ENCODE data around the gene ANKRD44.
A peak's percentile ranks its signal among the peaks of the same experiment; 100 is the strongest.

The ANKRD44 gene

DNA sequence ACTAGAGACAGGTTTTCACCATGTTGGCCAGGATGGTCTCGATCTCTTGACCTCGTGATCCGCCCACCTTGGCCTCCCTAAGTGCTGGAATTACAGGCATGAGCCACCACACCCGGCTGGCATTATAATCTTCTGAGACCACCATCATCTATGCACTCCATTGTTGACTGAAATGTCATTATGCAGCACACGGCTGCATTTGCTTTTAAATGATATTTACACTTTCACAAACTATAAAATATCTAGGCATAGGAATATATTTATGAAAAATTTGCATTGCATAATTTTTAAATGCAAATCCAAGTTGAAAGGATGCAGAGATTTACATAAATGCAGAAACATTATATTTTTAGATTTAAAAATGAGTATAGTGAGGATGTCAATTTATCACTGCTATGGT lies 30.0 kb upstream of the ANKRD44 start:
- H3K4me3 ChIP-seq (ENCODE audit: low read length), result no peak overlapping the region
- no peaks in the 10 kb centered on the region for H3K27me3 ChIP-seq (replicated peaks; ENCODE audit: control insufficient read depth, insufficient read depth, low read length)
- no peak for DNase-seq (ENCODE audit: low read depth)
- H3K9me3 ChIP-seq (ENCODE audit: control insufficient read depth, low read length), result no peaks in the 10 kb centered on the region
- no peak overlapping the region for H3K9ac ChIP-seq (ENCODE audit: low read length)
- no peaks in the 10 kb centered on the region for H3K4me1 ChIP-seq (ENCODE audit: control insufficient read depth, insufficient read depth, low read length)
- no peaks in the 10 kb centered on the region for H3K36me3 ChIP-seq (ENCODE audit: control insufficient read depth, insufficient read depth, low read length, severe bottlenecking)

DNA sequence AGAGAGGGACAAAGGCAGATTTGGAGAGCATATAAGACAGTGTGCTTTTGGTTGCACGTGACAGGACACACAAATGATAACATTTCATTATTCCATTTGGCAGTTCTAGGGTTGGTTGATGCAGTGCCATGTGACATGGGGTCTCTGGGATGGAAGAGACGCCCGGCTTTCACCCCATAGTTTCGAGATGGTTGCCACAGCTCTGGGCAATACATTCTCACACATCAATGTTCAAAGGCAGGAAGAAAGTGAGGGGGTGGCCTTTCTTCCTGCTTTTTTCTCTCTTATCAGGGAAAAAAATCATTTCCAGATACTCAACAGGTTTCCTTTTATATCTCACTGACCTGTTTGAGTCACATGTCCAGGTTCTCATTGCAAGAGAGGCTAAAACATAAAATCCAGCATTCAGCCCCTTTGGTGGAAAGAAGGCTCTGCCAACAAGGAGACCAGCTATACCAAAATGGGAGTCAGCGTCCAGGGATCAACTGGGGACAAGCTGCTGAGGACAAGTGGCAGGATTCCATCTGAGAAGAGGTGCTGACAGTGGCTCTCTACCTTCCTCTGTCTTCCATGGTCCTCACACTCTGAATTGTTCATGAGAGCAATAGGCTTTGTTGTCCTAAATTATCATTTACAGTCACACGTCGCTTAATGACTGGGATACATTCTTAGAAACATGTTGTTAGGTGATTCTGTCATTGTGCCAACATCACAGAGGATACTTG lies 29.1 kb upstream of the ANKRD44 start:
- DNase-seq (ENCODE audit: low read depth), result no peak
- no peak overlapping the region for H3K4me3 ChIP-seq (ENCODE audit: low read length)
- no peaks in the 10 kb centered on the region for H3K9me3 ChIP-seq (ENCODE audit: control insufficient read depth, low read length)
- no peaks in the 10 kb centered on the region for H3K27me3 ChIP-seq (replicated peaks; ENCODE audit: control insufficient read depth, insufficient read depth, low read length)
- H3K9ac ChIP-seq (ENCODE audit: low read length), result no peak overlapping the region
- no peaks in the 10 kb centered on the region for H3K4me1 ChIP-seq (ENCODE audit: control insufficient read depth, insufficient read depth, low read length)
- no peaks in the 10 kb centered on the region for H3K36me3 ChIP-seq (ENCODE audit: control insufficient read depth, insufficient read depth, low read length, severe bottlenecking)

DNA sequence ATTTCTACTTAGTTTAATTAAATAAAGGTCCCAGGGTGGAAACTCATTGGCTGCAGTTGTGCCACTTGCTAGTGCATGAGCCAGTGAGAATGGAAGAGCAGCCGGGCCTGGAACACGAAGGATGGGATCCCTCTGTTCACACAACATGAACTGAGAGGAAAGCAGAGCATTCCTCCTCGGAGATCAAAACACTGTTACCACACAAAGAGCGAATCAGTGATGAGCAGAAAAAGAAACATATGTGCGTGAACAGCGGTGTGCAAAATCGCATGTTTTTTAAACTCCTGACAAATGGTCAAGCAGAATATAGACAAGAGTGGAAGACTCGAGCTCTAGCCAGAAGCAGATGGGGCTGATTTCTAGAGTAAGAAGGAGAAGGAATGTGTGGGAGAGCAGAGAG lies 28.4 kb upstream of the ANKRD44 start:
- no peak overlapping the region for H3K9ac ChIP-seq (ENCODE audit: low read length)
- H3K27me3 ChIP-seq (replicated peaks; ENCODE audit: control insufficient read depth, insufficient read depth, low read length), result no peaks in the 10 kb centered on the region
- no peaks in the 10 kb centered on the region for H3K36me3 ChIP-seq (ENCODE audit: control insufficient read depth, insufficient read depth, low read length, severe bottlenecking)
- no peaks in the 10 kb centered on the region for H3K4me1 ChIP-seq (ENCODE audit: control insufficient read depth, insufficient read depth, low read length)
- no peak overlapping the region for H3K4me3 ChIP-seq (ENCODE audit: low read length)
- H3K9me3 ChIP-seq (ENCODE audit: control insufficient read depth, low read length), result no peaks in the 10 kb centered on the region
- DNase-seq (ENCODE audit: low read depth), result no peak

DNA sequence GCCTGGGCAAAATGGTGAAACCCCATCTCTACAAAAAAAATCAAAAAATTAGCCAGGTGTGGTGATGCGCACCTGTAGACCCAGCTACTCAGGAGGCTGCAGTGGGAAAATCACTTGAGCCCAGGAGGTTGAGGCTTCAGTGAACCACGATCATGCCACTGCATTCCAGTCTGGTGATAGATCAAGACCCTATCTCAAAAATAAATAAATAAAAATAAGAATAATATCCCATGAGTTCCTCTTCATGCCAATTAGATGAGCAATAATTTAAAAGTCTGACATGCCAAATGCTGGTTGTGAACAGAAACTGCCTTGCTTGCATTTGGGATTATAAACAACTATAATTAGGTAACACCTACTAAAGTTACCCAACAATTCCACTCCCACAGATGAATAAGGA lies 22.1 kb upstream of the ANKRD44 start:
- Histone ChIP-seq H3K9me3 (ENCODE audit: control insufficient read depth, low read length) (no peaks in the 10 kb centered on the region), H3K36me3 (ENCODE audit: control insufficient read depth, insufficient read depth, low read length, severe bottlenecking) (no peaks in the 10 kb centered on the region), H3K9ac (ENCODE audit: low read length) (no peak overlapping the region), H3K27me3 (replicated peaks; ENCODE audit: control insufficient read depth, insufficient read depth, low read length) (no peaks in the 10 kb centered on the region), H3K4me1 (ENCODE audit: control insufficient read depth, insufficient read depth, low read length) (no peaks in the 10 kb centered on the region), H3K4me3 (ENCODE audit: low read length) (no peak overlapping the region)
- DNase-seq (ENCODE audit: low read depth), result no peak

DNA sequence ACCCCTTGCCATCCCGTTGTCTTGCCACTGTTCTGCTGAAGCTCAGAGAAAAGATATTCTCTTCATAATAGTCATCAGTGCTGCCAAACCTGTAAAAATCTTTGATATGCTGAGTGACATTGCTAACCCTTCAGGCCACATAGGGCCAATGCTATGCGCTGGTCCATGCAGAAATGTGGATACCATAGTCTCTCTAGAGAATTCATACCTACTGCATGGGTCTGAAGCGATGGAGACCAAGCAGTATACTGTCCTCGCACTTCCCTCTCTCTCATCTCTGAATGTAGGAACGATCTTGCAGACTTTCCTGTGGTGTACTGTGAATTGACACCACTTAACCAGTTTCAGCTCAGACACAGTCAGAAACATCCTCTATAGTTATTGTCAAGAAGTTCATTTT lies 17.9 kb upstream of the ANKRD44 start:
- H3K4me3 ChIP-seq (ENCODE audit: low read length), result no peak overlapping the region
- DNase-seq (ENCODE audit: low read depth), result no peak
- peaks cover 6% of the 10 kb centered on the region for H3K4me1 ChIP-seq (ENCODE audit: control insufficient read depth, insufficient read depth, low read length)
- no peaks in the 10 kb centered on the region for H3K27me3 ChIP-seq (replicated peaks; ENCODE audit: control insufficient read depth, insufficient read depth, low read length)
- H3K9ac ChIP-seq (ENCODE audit: low read length), result no peak overlapping the region
- no peaks in the 10 kb centered on the region for H3K9me3 ChIP-seq (ENCODE audit: control insufficient read depth, low read length)
- no peaks in the 10 kb centered on the region for H3K36me3 ChIP-seq (ENCODE audit: control insufficient read depth, insufficient read depth, low read length, severe bottlenecking)

DNA sequence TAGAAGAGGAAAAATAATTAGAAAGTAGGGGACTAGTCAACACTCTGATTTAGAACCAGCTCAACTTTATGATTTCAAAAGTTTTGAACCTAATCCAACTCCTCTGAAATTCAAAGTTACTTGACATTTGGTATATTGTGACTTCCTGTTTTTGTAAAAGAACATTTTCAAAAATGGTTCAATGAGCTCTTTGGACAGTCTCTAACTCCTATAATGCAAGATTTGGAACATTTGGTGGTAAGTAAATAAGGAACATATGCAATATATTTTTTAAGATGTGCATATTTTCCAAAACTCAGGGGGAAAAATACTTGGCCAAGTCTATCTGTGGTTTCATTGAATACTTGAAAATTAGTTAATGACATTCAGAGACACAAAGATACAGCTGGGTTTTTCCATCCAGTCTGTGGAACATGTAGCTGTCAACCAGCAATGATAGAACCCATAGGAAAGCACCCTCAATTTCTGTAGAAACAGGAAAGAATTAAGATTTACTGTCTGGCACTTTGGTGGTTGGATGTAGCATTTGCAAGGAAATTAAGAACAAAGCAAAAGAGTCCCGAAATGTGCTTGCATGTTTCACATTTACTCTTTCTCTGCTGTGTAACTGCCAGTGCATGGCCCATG lies 17.0 kb upstream of the ANKRD44 start:
- Histone ChIP-seq H3K9ac (ENCODE audit: low read length) (no peak overlapping the region), H3K4me3 (ENCODE audit: low read length) (no peak overlapping the region), H3K36me3 (ENCODE audit: control insufficient read depth, insufficient read depth, low read length, severe bottlenecking) (no peaks in the 10 kb centered on the region), H3K4me1 (ENCODE audit: control insufficient read depth, insufficient read depth, low read length) (peaks cover 6% of the 10 kb centered on the region), H3K9me3 (ENCODE audit: control insufficient read depth, low read length) (no peaks in the 10 kb centered on the region), H3K27me3 (replicated peaks; ENCODE audit: control insufficient read depth, insufficient read depth, low read length) (peaks cover 4% of the 10 kb centered on the region)
- peak; percentile 64 for DNase-seq (ENCODE audit: low read depth)

DNA sequence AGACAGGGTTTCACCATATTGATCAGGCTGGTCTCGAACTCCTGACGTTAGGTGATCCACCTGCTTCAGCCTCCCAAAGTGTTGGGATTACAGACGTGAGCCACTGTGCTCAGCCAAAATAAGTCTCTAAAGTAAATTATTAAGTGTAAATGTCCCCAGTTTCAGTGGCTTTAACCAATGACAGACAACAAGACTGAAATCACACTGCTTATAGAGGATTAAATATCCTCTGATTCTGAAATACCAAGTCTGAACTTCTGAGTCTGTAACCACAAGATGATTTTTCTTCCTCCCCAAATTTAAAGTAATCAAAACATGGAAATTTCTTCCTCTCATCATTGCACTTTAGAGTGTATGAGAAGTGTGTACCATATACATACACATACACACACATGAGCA lies 16.5 kb upstream of the ANKRD44 start:
- H3K36me3 ChIP-seq (ENCODE audit: control insufficient read depth, insufficient read depth, low read length, severe bottlenecking), result no peaks in the 10 kb centered on the region
- peaks cover 4% of the 10 kb centered on the region for H3K27me3 ChIP-seq (replicated peaks; ENCODE audit: control insufficient read depth, insufficient read depth, low read length)
- H3K9ac ChIP-seq (ENCODE audit: low read length), result no peak overlapping the region
- H3K4me1 ChIP-seq (ENCODE audit: control insufficient read depth, insufficient read depth, low read length), result peaks cover 6% of the 10 kb centered on the region
- H3K4me3 ChIP-seq (ENCODE audit: low read length), result no peak overlapping the region
- no peaks in the 10 kb centered on the region for H3K9me3 ChIP-seq (ENCODE audit: control insufficient read depth, low read length)
- no peak for DNase-seq (ENCODE audit: low read depth)

DNA sequence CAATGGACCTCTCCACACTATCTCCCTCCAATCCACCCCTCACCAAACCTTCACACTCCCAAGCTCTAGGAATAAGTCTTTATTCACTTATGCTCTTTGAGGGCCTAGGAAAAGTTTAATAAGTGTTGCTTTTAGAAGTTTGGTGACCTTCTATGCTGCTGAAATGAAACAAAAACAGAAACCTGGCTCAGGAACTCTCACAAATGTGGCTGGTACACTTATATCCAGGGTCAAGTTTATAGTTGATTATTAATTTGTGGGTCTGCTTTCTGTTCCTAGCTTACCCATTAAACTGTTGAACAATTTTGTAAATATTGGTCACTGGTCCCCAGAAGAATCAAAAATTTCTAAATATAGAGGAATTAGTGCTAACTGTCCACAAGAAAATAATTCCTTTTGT lies 14.2 kb upstream of the ANKRD44 start:
- no peak overlapping the region for H3K9ac ChIP-seq (ENCODE audit: low read length)
- no peaks in the 10 kb centered on the region for H3K36me3 ChIP-seq (ENCODE audit: control insufficient read depth, insufficient read depth, low read length, severe bottlenecking)
- H3K9me3 ChIP-seq (ENCODE audit: control insufficient read depth, low read length), result no peaks in the 10 kb centered on the region
- no peak for DNase-seq (ENCODE audit: low read depth)
- H3K4me3 ChIP-seq (ENCODE audit: low read length), result no peak overlapping the region
- peaks cover 4% of the 10 kb centered on the region for H3K27me3 ChIP-seq (replicated peaks; ENCODE audit: control insufficient read depth, insufficient read depth, low read length)
- peaks cover 6% of the 10 kb centered on the region for H3K4me1 ChIP-seq (ENCODE audit: control insufficient read depth, insufficient read depth, low read length)

DNA sequence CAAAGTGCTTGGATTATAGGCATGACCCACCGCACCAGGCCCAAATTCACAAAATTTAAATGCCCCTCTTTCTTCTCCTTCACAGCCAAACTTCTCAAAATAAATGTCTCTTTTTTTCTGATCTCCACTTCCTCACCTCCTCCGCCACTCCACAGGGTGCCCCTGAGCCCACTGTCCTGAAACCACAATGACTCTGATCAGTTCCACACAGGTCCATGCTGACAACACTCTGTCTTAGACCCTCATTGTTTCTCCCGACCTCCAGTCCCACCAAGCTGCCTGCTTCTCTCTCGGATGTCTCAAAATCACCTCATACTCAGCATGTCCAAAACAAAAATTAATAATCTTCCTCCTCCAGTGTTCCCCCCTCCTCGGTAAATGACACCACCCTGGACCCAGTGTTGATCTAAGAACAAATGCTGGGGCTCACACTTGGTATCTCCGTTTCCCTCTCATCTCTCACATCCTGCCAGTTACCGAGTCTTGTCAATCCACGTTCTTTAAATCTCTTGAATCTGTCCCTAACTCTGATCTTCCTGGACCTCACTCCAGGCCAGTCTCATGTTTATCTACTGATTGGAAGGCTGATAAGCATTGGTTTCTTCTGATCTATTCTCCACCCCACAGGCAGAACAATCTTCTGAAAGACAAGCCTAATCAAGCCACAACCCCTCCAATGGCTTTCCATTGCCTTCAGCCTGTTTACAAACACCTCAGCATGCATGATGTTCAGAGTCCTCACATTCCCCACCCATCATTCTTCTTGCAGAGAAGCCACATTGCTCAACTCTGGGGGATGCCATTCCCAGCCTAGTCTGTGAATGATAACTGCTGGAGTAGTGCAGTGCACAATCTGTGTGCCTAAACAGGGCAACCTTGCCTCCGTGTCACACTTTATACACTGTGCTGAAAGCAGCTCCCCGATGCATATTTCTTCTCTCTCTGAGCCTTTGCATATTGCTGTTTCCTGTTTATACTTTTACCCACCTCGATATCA lies 12.4 kb upstream of the ANKRD44 start:
- H3K4me1 ChIP-seq (ENCODE audit: control insufficient read depth, insufficient read depth, low read length), result peaks cover 6% of the 10 kb centered on the region
- peaks cover 4% of the 10 kb centered on the region for H3K27me3 ChIP-seq (replicated peaks; ENCODE audit: control insufficient read depth, insufficient read depth, low read length)
- no peak overlapping the region for H3K9ac ChIP-seq (ENCODE audit: low read length)
- peak; percentile 60 for DNase-seq (ENCODE audit: low read depth)
- H3K4me3 ChIP-seq (ENCODE audit: low read length), result no peak overlapping the region
- no peaks in the 10 kb centered on the region for H3K9me3 ChIP-seq (ENCODE audit: control insufficient read depth, low read length)
- no peaks in the 10 kb centered on the region for H3K36me3 ChIP-seq (ENCODE audit: control insufficient read depth, insufficient read depth, low read length, severe bottlenecking)

DNA sequence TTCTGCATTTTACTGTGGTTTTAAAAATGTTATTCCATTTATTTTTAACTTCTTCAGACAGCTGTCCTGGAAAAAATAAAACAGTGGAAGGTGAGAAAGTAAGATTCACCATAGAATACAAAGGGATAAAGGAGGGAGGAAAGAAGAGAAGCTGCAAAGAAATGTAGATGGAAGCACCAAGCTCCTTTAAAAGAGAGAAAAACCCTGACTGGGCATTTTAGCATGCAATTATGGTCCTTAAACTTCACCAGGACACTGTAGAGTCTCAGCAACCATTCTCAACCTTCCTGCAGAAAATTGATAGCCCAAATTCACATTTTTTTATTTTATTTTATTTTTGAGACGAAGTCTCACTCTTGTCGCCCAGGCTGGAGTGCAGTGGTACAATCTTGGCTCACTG lies 11.6 kb upstream of the ANKRD44 start:
- no peak overlapping the region for H3K9ac ChIP-seq (ENCODE audit: low read length)
- H3K4me3 ChIP-seq (ENCODE audit: low read length), result no peak overlapping the region
- H3K36me3 ChIP-seq (ENCODE audit: control insufficient read depth, insufficient read depth, low read length, severe bottlenecking), result no peaks in the 10 kb centered on the region
- H3K4me1 ChIP-seq (ENCODE audit: control insufficient read depth, insufficient read depth, low read length), result peaks cover 1% of the 10 kb centered on the region
- H3K9me3 ChIP-seq (ENCODE audit: control insufficient read depth, low read length), result no peaks in the 10 kb centered on the region
- no peak for DNase-seq (ENCODE audit: low read depth)
- peaks cover 4% of the 10 kb centered on the region for H3K27me3 ChIP-seq (replicated peaks; ENCODE audit: control insufficient read depth, insufficient read depth, low read length)

DNA sequence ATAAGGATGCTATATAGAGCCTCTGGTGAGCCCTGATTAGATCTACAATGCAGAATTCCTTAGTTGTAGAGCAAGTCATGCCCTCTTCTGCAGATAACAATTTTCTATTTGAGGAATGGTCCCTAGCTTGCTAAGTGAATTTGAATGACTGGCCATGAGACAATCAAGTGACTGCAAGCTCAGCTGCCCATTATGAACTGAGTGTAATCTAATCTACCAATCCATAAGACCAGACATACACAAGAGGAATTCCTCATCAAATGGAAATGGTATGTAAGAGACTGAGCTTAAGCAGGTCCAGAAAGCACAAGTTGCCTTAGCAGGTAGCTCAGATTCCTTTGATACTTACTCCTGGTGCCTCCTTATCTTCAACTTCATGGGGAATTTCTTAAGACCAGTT lies 4.8 kb upstream of the ANKRD44 start:
- H3K27me3 ChIP-seq (replicated peaks; ENCODE audit: control insufficient read depth, insufficient read depth, low read length), result peaks cover 14% of the 10 kb centered on the region
- no peak overlapping the region for H3K4me3 ChIP-seq (ENCODE audit: low read length)
- no peaks in the 10 kb centered on the region for H3K36me3 ChIP-seq (ENCODE audit: control insufficient read depth, insufficient read depth, low read length, severe bottlenecking)
- peaks cover 5% of the 10 kb centered on the region for H3K4me1 ChIP-seq (ENCODE audit: control insufficient read depth, insufficient read depth, low read length)
- no peak for DNase-seq (ENCODE audit: low read depth)
- H3K9ac ChIP-seq (ENCODE audit: low read length), result no peak overlapping the region
- H3K9me3 ChIP-seq (ENCODE audit: control insufficient read depth, low read length), result no peaks in the 10 kb centered on the region

Data from adipocyte (in vitro differentiated cells).